OCI-LY7 (cell line): ENCODE measurements around the gene SLIRP.

Source experiments
- CTCF ChIP-seq: fragments of 200-600 bp; sonication (generic); conservative IDR thresholded peaks from 2 replicates; pipeline ENCODE4 v1.5.1; 2014; ENCODE audit warnings: mild to moderate bottlenecking, antibody characterized with exemption, low read length, moderate library complexity, mixed read lengths
- EZH2phosphoT487 ChIP-seq: fragments of 200-600 bp; sonication (generic); IDR thresholded peaks from 2 replicates; pipeline ENCODE4 v1.6.1; 2018; ENCODE audit warnings: low read depth, borderline replicate concordance, mild to moderate bottlenecking, mixed run types, antibody characterized with exemption, low read length, moderate library complexity, mixed read lengths

GRCh38 chr14:77761205-77761931 is 53.5 kb downstream of the SLIRP start:
- TF ChIP-seq CTCF (peak; percentile 64), EZH2phosphoT487 (no peak)
